ENCODE data around the gene AFG1L.

AFG1L gene

GRCh38 chr6:108434222-108434621 is 139.4 kb downstream of the AFG1L start:
- TF ChIP-seq CTCF (IDR thresholded peaks at IDR 0.05; ENCODE audit: control insufficient read depth, insufficient read depth, low read depth, low read length, missing control alignments) = no peak
- DNase-seq (ENCODE audit: low read depth) = no peak
- no peak overlapping the region for H3K4me3 ChIP-seq (ENCODE audit: control insufficient read depth, low read depth, low read length)

- no peak overlapping the region for H3K4me3 ChIP-seq (ENCODE audit: control insufficient read depth, low read depth, low read length)
- TF ChIP-seq CTCF (IDR thresholded peaks at IDR 0.05; ENCODE audit: control insufficient read depth, insufficient read depth, low read depth, low read length, missing control alignments) = no peak
- DNase-seq (ENCODE audit: low read depth) = no peak
Measured at GRCh38 chr6:108435391-108435790, 140.5 kb downstream of the AFG1L start.

- no peak for DNase-seq (ENCODE audit: low read depth)
- TF ChIP-seq CTCF (IDR thresholded peaks at IDR 0.05; ENCODE audit: control insufficient read depth, insufficient read depth, low read depth, low read length, missing control alignments) = no peak
- no peak overlapping the region for H3K4me3 ChIP-seq (ENCODE audit: control insufficient read depth, low read depth, low read length)
Measured at GRCh38 chr6:108436771-108437170, 141.9 kb downstream of the AFG1L start.

GRCh38 chr6:108437821-108438220 is 143.0 kb downstream of the AFG1L start:
- DNase-seq (ENCODE audit: low read depth) = no peak
- H3K4me3 ChIP-seq (ENCODE audit: control insufficient read depth, low read depth, low read length) = no peak overlapping the region
- TF ChIP-seq CTCF (IDR thresholded peaks at IDR 0.05; ENCODE audit: control insufficient read depth, insufficient read depth, low read depth, low read length, missing control alignments) = no peak

- H3K4me3 ChIP-seq (ENCODE audit: control insufficient read depth, low read depth, low read length) = no peak overlapping the region
- no peak for TF ChIP-seq CTCF (IDR thresholded peaks at IDR 0.05; ENCODE audit: control insufficient read depth, insufficient read depth, low read depth, low read length, missing control alignments)
- DNase-seq (ENCODE audit: low read depth) = no peak
Measured at GRCh38 chr6:108438918-108439317, 144.1 kb downstream of the AFG1L start.

- H3K4me3 ChIP-seq (ENCODE audit: control insufficient read depth, low read depth, low read length) = no peak overlapping the region
- DNase-seq (ENCODE audit: low read depth) = no peak
- no peak for TF ChIP-seq CTCF (IDR thresholded peaks at IDR 0.05; ENCODE audit: control insufficient read depth, insufficient read depth, low read depth, low read length, missing control alignments)
Measured at GRCh38 chr6:108441141-108441540, 146.3 kb downstream of the AFG1L start.

Measured in AG09309 (cell line).